Measurements from ENCODE around the gene ZNF726. TPM values are rescaled to one million over a fixed set of nuclear protein-coding genes. Genes with fewer than 3 reads are reported as not detected.
"Not testable (repeated sequence)": the region's sequence is repeated elsewhere in the genome, so short reads cannot be mapped to it uniquely, and the experiment has no call there.

Gene ZNF726
- total and polyA plus RNA-seq, 2 experiments from 2014 or later, result 0.48 to 0.66 TPM

- no peak overlapping the region for H3K27ac ChIP-seq (ENCODE audit: low read depth)
- DNase-seq (ENCODE audit: low spot score) (no peak), ATAC-seq (no peak)
- peaks cover 19% of the 10 kb centered on the region for H3K36me3 Mint-ChIP-seq (ENCODE audit: low read depth)
- peaks cover 80% of the 10 kb centered on the region for H3K9me3 Mint-ChIP-seq
- H3K27me3 ChIP-seq (ENCODE audit: insufficient read depth), result no peaks in the 10 kb centered on the region
- no peak overlapping the region for H2AFZ ChIP-seq
- H3F3A ChIP-seq (replicated peaks; ENCODE audit: low read depth), result no peaks in the 10 kb centered on the region
- H3K36me3 ChIP-seq (ENCODE audit: insufficient read depth), result peaks cover 7% of the 10 kb centered on the region; the same call in 1 of the 2 replicates
- peaks cover 1% of the 10 kb centered on the region for H3K27me3 Mint-ChIP-seq (ENCODE audit: insufficient read depth, low read depth, poor library complexity)
- no peak overlapping the region for H3K27ac Mint-ChIP-seq
- TF ChIP-seq REST (IDR thresholded peaks at IDR 0.05; ENCODE audit: unreplicated experiment) (no peak), ZNF114 (CRISPR knock-in tag; IDR thresholded peaks at IDR 0.05) (no peak), CREB1 (CRISPR knock-in tag; IDR thresholded peaks at IDR 0.05; ENCODE audit: low read depth) (no peak), ZNF331 (CRISPR knock-in tag; IDR thresholded peaks at IDR 0.05; ENCODE audit: low read depth) (no peak), POLR2AphosphoS5 (IDR thresholded peaks at IDR 0.05; ENCODE audit: low read depth) (no peak), JUNB (IDR thresholded peaks at IDR 0.05; ENCODE audit: unreplicated experiment) (no peak)
- H3K4me1 ChIP-seq (ENCODE audit: insufficient read depth), result no peaks in the 10 kb centered on the region
- H3K4me1 Mint-ChIP-seq, result no peaks in the 10 kb centered on the region
- no peaks in the 10 kb centered on the region for H4K20me1 ChIP-seq (replicated peaks; ENCODE audit: insufficient read depth)
- H3K4me3 Mint-ChIP-seq, result no peak overlapping the region
- H3K79me2 ChIP-seq (replicated peaks; ENCODE audit: insufficient read depth), result no peaks in the 10 kb centered on the region
- H3K4me3 ChIP-seq, result no peak overlapping the region
- H3K9me2 ChIP-seq (ENCODE audit: insufficient read depth), result no peaks in the 10 kb centered on the region
- H3K4me2 ChIP-seq, result no peak overlapping the region
Measured at GRCh38 chr19:23957660-23958281, 43.1 kb downstream of the ZNF726 start.

GRCh38 chr19:23963396-23963795, 48.7 kb downstream of the ZNF726 start:
- not testable (repeated sequence) for H3K4me2 ChIP-seq; H3K27ac Mint-ChIP-seq; H3K9me2 ChIP-seq (ENCODE audit: insufficient read depth); H3K4me3 ChIP-seq; H3K79me2 ChIP-seq (replicated peaks; ENCODE audit: insufficient read depth); H3F3A ChIP-seq (replicated peaks; ENCODE audit: low read depth); H2AFZ ChIP-seq; H3K27me3 Mint-ChIP-seq (ENCODE audit: insufficient read depth, low read depth, poor library complexity); H3K4me1 Mint-ChIP-seq; H4K20me1 ChIP-seq (replicated peaks; ENCODE audit: insufficient read depth); ATAC-seq; H3K27ac ChIP-seq (ENCODE audit: low read depth); DNase-seq (ENCODE audit: low spot score); H3K36me3 ChIP-seq (ENCODE audit: insufficient read depth); H3K4me3 Mint-ChIP-seq; H3K27me3 ChIP-seq (ENCODE audit: insufficient read depth); H3K4me1 ChIP-seq (ENCODE audit: insufficient read depth)
- H3K9me3 Mint-ChIP-seq, result peaks cover 78% of the 10 kb centered on the region
- H3K36me3 Mint-ChIP-seq (ENCODE audit: low read depth), result peaks cover 22% of the 10 kb centered on the region

GRCh38 chr19:23963881-23964280, 49.2 kb downstream of the ZNF726 start:
- not testable (repeated sequence) for H4K20me1 ChIP-seq (replicated peaks; ENCODE audit: insufficient read depth); ATAC-seq; H3F3A ChIP-seq (replicated peaks; ENCODE audit: low read depth); DNase-seq (ENCODE audit: low spot score); H3K27ac Mint-ChIP-seq; H3K27me3 Mint-ChIP-seq (ENCODE audit: insufficient read depth, low read depth, poor library complexity); H2AFZ ChIP-seq; H3K79me2 ChIP-seq (replicated peaks; ENCODE audit: insufficient read depth); H3K9me2 ChIP-seq (ENCODE audit: insufficient read depth); H3K4me1 Mint-ChIP-seq; H3K27ac ChIP-seq (ENCODE audit: low read depth); H3K27me3 ChIP-seq (ENCODE audit: insufficient read depth); H3K4me3 ChIP-seq; H3K4me1 ChIP-seq (ENCODE audit: insufficient read depth); H3K4me2 ChIP-seq; H3K4me3 Mint-ChIP-seq; H3K36me3 ChIP-seq (ENCODE audit: insufficient read depth)
- H3K36me3 Mint-ChIP-seq (ENCODE audit: low read depth), result peaks cover 22% of the 10 kb centered on the region
- H3K9me3 Mint-ChIP-seq, result peaks cover 79% of the 10 kb centered on the region

- not testable (repeated sequence) for ATAC-seq; H3K4me1 Mint-ChIP-seq; H3K4me3 Mint-ChIP-seq; H3K36me3 ChIP-seq (ENCODE audit: insufficient read depth); H3K4me1 ChIP-seq (ENCODE audit: insufficient read depth); H3K4me3 ChIP-seq; H3K27me3 ChIP-seq (ENCODE audit: insufficient read depth); H3K79me2 ChIP-seq (replicated peaks; ENCODE audit: insufficient read depth); H3K4me2 ChIP-seq; H3K27ac ChIP-seq (ENCODE audit: low read depth); H3K9me2 ChIP-seq (ENCODE audit: insufficient read depth); H4K20me1 ChIP-seq (replicated peaks; ENCODE audit: insufficient read depth); DNase-seq (ENCODE audit: low spot score); H3K27ac Mint-ChIP-seq; H3K27me3 Mint-ChIP-seq (ENCODE audit: insufficient read depth, low read depth, poor library complexity); H2AFZ ChIP-seq; H3F3A ChIP-seq (replicated peaks; ENCODE audit: low read depth)
- peaks cover 75% of the 10 kb centered on the region for H3K9me3 Mint-ChIP-seq
- peaks cover 22% of the 10 kb centered on the region for H3K36me3 Mint-ChIP-seq (ENCODE audit: low read depth)
Measured at GRCh38 chr19:23964334-23964733, 49.6 kb downstream of the ZNF726 start.

Measured in GM23338 (cell line).